Measurements from ENCODE around the gene MLIP. TPM values are rescaled to one million over a fixed set of nuclear protein-coding genes. Genes with fewer than 3 reads are reported as not detected.

Gene MLIP
- total and polyA plus RNA-seq, 2 of the 13 experiments (the other 11 are each of a cell fraction or from before 2014, with no cell fraction given), result 0.08 to 0.33 TPM

GRCh38 chr6:54308289-54308985, 197.2 kb downstream of the MLIP start, which contains the start of gene TINAG:
Gene TINAG, plus strand, starts transcription at chr6:54308441. Its CDS starts 110 bp downstream, at chr6:54308551.
- H3K4me1 ChIP-seq (ENCODE audit: insufficient read depth, low read length), result peaks cover 22% of the 10 kb centered on the region
- H2AFZ ChIP-seq (ENCODE audit: low read length), result no peak within 1 kb of the TSS
- ATAC-seq (no peak), FAIRE-seq (no peak), DNase-seq (ENCODE audit: low spot score) (no peak)
- no peaks in the 10 kb centered on the region for H3K9me3 ChIP-seq (ENCODE audit: low read length)
- H3K27ac ChIP-seq (ENCODE audit: extremely low read length, insufficient read depth, low read length), result peak within 1 kb of the TSS; percentile 11
- H3K9ac ChIP-seq (ENCODE audit: insufficient read depth, low read depth, low read length), result no peak within 1 kb of the TSS
- H3K4me2 ChIP-seq (ENCODE audit: low read depth, low read length), result peak within 1 kb of the TSS; percentile 46; the same call in 1 of the 2 replicates
- 33% methylated on average over 10 of the region's 10 CpGs for WGBS (ENCODE audit: low lambda C conversion rate)
- no peaks in the 10 kb centered on the region for H3K36me3 ChIP-seq (replicated peaks in 1 of 2; ENCODE audit: control insufficient read depth in 1 of 2, insufficient read depth in 2 of 2, low read length in 2 of 2)
- H4K20me1 ChIP-seq (ENCODE audit: insufficient read depth, low read length), result no peaks in the 10 kb centered on the region
- in situ Hi-C loops (cut with HindIII; ENCODE audit: extremely low pct_ligation_motif_present, low pct_unique_long_range_greater_than_20kb), result no loop called here
- POLR2A ChIA-PET, result no interaction called here
- intact Hi-C loops (cut with micrococcal nuclease; ENCODE audit: unreplicated experiment), result no loop called here
- no peaks in the 10 kb centered on the region for H3K27me3 ChIP-seq (ENCODE audit: control insufficient read depth in 1 of 2, insufficient read depth in 2 of 2, low read length in 2 of 2)
- BruUV-seq (replicated peaks), result no TSS peak
- no peak within 1 kb of the TSS for H3K4me3 ChIP-seq (replicated peaks in 1 of 3; ENCODE audit: insufficient read depth in 1 of 3, low read depth in 2 of 3, low read length in 3 of 3)
- no peaks in the 10 kb centered on the region for H3K79me2 ChIP-seq (ENCODE audit: insufficient read depth, low read length)
- TF ChIP-seq TOE1 (CRISPR knock-in tag; IDR thresholded peaks at IDR 0.05) (no peak), TMF1 (CRISPR knock-in tag; IDR thresholded peaks at IDR 0.05; ENCODE audit: low read depth) (no peak), ZNF280B (CRISPR knock-in tag; IDR thresholded peaks at IDR 0.05; ENCODE audit: borderline replicate concordance) (no peak), ELK4 (CRISPR knock-in tag; IDR thresholded peaks at IDR 0.05; ENCODE audit: borderline replicate concordance) (no peak), ZNF567 (CRISPR knock-in tag; IDR thresholded peaks at IDR 0.05; ENCODE audit: borderline replicate concordance) (no peak)
- CTCF ChIA-PET (ENCODE audit: low intra/inter-chr PET ratio, low total read pairs), result no interaction called here
